ENCODE data around the gene IMP3. TPM values are rescaled to one million over a fixed set of nuclear protein-coding genes. Genes with fewer than 3 reads are reported as not detected.
"Not testable (repeated sequence)": the region's sequence is repeated elsewhere in the genome, so short reads cannot be mapped to it uniquely, and the experiment has no call there.

Gene IMP3
- total RNA-seq, 1 experiment from 2014 or later, result 123 TPM

- DNase-seq (ENCODE audit: low spot score); in situ Hi-C loops (cut with HindIII; ENCODE audit: low sequenced_read_pairs): not testable (repeated sequence)
Observed at GRCh38 chr15:75633922-75634321, 6.1 kb downstream of the IMP3 start.

GRCh38 chr15:75631935-75632334, 8.1 kb downstream of the IMP3 start:
- in situ Hi-C loops (cut with HindIII; ENCODE audit: low sequenced_read_pairs), result no loop called here
- no peak for DNase-seq (ENCODE audit: low spot score)

- peak; percentile 94 for DNase-seq (ENCODE audit: low spot score)
- in situ Hi-C loops (cut with HindIII; ENCODE audit: low sequenced_read_pairs), result no loop called here
Observed at GRCh38 chr15:75625542-75626347, 14.3 kb downstream of the IMP3 start, which contains the start of gene SNUPN. SNUPN (minus strand) TSS chr15:75625725; CDS start chr15:75621051, 4,674 bp downstream.

- in situ Hi-C loops (cut with HindIII; ENCODE audit: low sequenced_read_pairs), result no loop called here
- DNase-seq (ENCODE audit: low spot score), result no peak
Observed at GRCh38 chr15:75622505-75622904, 17.5 kb downstream of the IMP3 start.

GRCh38 chr15:75620841-75621391, 19.1 kb downstream of the IMP3 start:
- no peak for DNase-seq (ENCODE audit: low spot score)
- in situ Hi-C loops (cut with HindIII; ENCODE audit: low sequenced_read_pairs), result no loop called here

- in situ Hi-C loops (cut with HindIII; ENCODE audit: low sequenced_read_pairs), result no loop called here
- no peak for DNase-seq (ENCODE audit: low spot score)
Observed at GRCh38 chr15:75620058-75620820, 19.8 kb downstream of the IMP3 start.

- DNase-seq (ENCODE audit: low spot score), result no peak
- in situ Hi-C loops (cut with HindIII; ENCODE audit: low sequenced_read_pairs), result no loop called here
Observed at GRCh38 chr15:75616766-75617165, 23.3 kb downstream of the IMP3 start.

GRCh38 chr15:75606711-75607699, 33.0 kb downstream of the IMP3 start:
- DNase-seq (ENCODE audit: low spot score), result no peak
- in situ Hi-C loops (cut with HindIII; ENCODE audit: low sequenced_read_pairs), result no loop called here

GRCh38 chr15:75606026-75606425, 34.0 kb downstream of the IMP3 start:
- in situ Hi-C loops (cut with HindIII; ENCODE audit: low sequenced_read_pairs), result no loop called here
- DNase-seq (ENCODE audit: low spot score), result no peak

- in situ Hi-C loops (cut with HindIII; ENCODE audit: low sequenced_read_pairs), result no loop called here
- no peak for DNase-seq (ENCODE audit: low spot score)
Observed at GRCh38 chr15:75599401-75599800, 40.6 kb downstream of the IMP3 start.

- no peak for DNase-seq (ENCODE audit: low spot score)
- in situ Hi-C loops (cut with HindIII; ENCODE audit: low sequenced_read_pairs), result no loop called here
Observed at GRCh38 chr15:75598361-75598760, 41.7 kb downstream of the IMP3 start.

- DNase-seq (ENCODE audit: low spot score), result no peak
- in situ Hi-C loops (cut with HindIII; ENCODE audit: low sequenced_read_pairs), result no loop called here
Observed at GRCh38 chr15:75597667-75598341, 42.2 kb downstream of the IMP3 start.

- in situ Hi-C loops (cut with HindIII; ENCODE audit: low sequenced_read_pairs), result no loop called here
- DNase-seq (ENCODE audit: low spot score), result no peak
Observed at GRCh38 chr15:75596703-75597345, 43.2 kb downstream of the IMP3 start.

- DNase-seq (ENCODE audit: low spot score), result no peak
- in situ Hi-C loops (cut with HindIII; ENCODE audit: low sequenced_read_pairs), result no loop called here
Observed at GRCh38 chr15:75594276-75594675, 45.7 kb downstream of the IMP3 start.

GRCh38 chr15:75591655-75592364, 48.2 kb downstream of the IMP3 start:
- in situ Hi-C loops (cut with HindIII; ENCODE audit: low sequenced_read_pairs), result no loop called here
- DNase-seq (ENCODE audit: low spot score), result no peak

- DNase-seq (ENCODE audit: low spot score), result no peak
- in situ Hi-C loops (cut with HindIII; ENCODE audit: low sequenced_read_pairs), result no loop called here
Observed at GRCh38 chr15:75590239-75590638, 49.8 kb downstream of the IMP3 start.

Data from G401 (cell line).